Activated CD4-positive, alpha-beta T cell treated with anti-CD3 and anti-CD28 coated beads, Interleukin-2, amount 10 ng/mL, durations not matched to agents 24 days and 14 days (primary cell): ENCODE measurements around the gene ABCF1. TPM values are rescaled to one million over a fixed set of nuclear protein-coding genes. Genes with fewer than 3 reads are reported as not detected.
A peak's percentile ranks its signal among the peaks of the same experiment; 100 is the strongest.

Source experiments
- DNase-seq: peaks from one replicate; pipeline ENCODE4 v3.0.0; 2022
- H3K27ac Mint-ChIP-seq: one replicate; pipeline ENCODE4 v1.8.0; 2022; ENCODE audit warnings: mild to moderate bottlenecking, mixed read lengths
- H3K27me3 Mint-ChIP-seq: one replicate; pipeline ENCODE4 v1.8.0; 2022; ENCODE audit warnings: mixed read lengths
- H3K36me3 Mint-ChIP-seq: one replicate; pipeline ENCODE4 v1.8.0; 2022; ENCODE audit warnings: low read depth, mild to moderate bottlenecking, mixed read lengths
- H3K4me1 Mint-ChIP-seq: one replicate; pipeline ENCODE4 v1.8.0; 2021; ENCODE audit warnings: mixed read lengths
- H3K4me3 Mint-ChIP-seq: one replicate; pipeline ENCODE4 v1.8.0; 2022; ENCODE audit warnings: mild to moderate bottlenecking, moderate library complexity, mixed read lengths
- H3K9me3 Mint-ChIP-seq: one replicate; pipeline ENCODE4 v1.8.0; 2021; ENCODE audit warnings: mixed read lengths
- intact Hi-C: fragments of 100-400 bp; cut with micrococcal nuclease; formaldehyde crosslinking; loops from one replicate; pipeline ENCODE4 v1.15.1; 2023
- total RNA-seq: library from RNA; stranded (reverse); gene quantifications from 2 replicates; pipeline ENCODE4 v1.2.3, GENCODE V29; 2022

The ABCF1 gene
- total RNA-seq, 1 donor from 2014 or later = 125 TPM

DNA sequence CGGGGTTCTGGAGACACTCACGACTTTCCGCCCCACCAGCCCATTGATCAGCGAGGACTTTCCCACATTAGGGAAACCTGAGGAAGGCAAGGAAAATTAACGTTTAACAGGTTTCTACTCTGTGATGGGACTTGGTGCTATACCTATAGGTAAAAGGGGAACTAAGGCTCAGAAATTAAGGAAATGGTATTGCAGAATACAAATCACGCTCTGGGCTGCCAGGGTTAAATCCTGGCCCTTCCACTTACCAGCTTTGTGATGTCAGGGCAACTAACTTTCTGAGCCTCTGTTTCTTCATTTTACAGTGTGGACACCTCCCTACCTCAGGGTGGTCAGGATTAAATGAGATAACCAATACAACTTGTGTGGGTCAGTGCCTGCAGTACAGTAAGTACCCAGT, 23.8 kb upstream of the ABCF1 start:
- Mint-ChIP-seq H3K4me1 (peaks cover 27% of the 10 kb centered on the region), H3K27me3 (no peaks in the 10 kb centered on the region), H3K36me3 (peaks cover 54% of the 10 kb centered on the region), H3K9me3 (no peaks in the 10 kb centered on the region), H3K4me3 (no peak overlapping the region), H3K27ac (no peak overlapping the region)
- DNase-seq = no peak
- intact Hi-C loops = no loop called here

- Mint-ChIP-seq H3K36me3 (peaks cover 62% of the 10 kb centered on the region), H3K4me3 (no peak overlapping the region), H3K4me1 (peaks cover 19% of the 10 kb centered on the region), H3K27me3 (no peaks in the 10 kb centered on the region), H3K27ac (peak overlapping the region; percentile 3), H3K9me3 (no peaks in the 10 kb centered on the region)
- intact Hi-C loops = no loop called here
- no peak for DNase-seq
Measured at GRCh38 chr6:30548375-30548774, 22.9 kb upstream of the ABCF1 start.

DNA sequence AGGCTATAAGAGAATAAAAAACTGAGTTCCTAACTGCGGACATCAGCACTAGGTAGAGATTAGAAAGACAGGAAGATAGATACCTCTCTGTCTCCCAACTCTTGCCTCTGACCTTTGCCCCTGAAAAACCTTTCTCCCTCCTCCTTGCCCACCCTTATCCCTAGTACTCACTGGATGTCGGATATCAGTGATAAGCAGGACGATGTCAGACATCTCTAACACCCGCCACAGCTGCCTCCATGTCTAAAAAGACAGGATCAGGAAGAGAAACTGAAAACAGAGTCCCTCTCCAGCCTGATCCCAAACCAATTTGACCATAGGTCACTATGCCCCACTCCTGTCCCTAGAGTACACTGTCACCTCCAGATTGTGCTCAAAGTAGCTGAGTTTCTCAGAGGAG, 16.8 kb upstream of the ABCF1 start:
- H3K4me1 Mint-ChIP-seq = peaks cover 32% of the 10 kb centered on the region
- no peaks in the 10 kb centered on the region for H3K27me3 Mint-ChIP-seq
- H3K4me3 Mint-ChIP-seq = peak overlapping the region; percentile 50
- H3K9me3 Mint-ChIP-seq = no peaks in the 10 kb centered on the region
- H3K36me3 Mint-ChIP-seq = peaks cover 57% of the 10 kb centered on the region
- no peak overlapping the region for H3K27ac Mint-ChIP-seq
- DNase-seq = no peak
- intact Hi-C loops = loop anchor here (10.0 kb wide), 3 partner anchors 340 to 1420 kb away; partner anchors contain the start of genes DXO, POLR1H, PPP1R11 and TRIM26

GRCh38 chr6:30554962-30555815, 16.1 kb upstream of the ABCF1 start:
- no peaks in the 10 kb centered on the region for H3K9me3 Mint-ChIP-seq
- H3K4me1 Mint-ChIP-seq = peaks cover 32% of the 10 kb centered on the region
- H3K36me3 Mint-ChIP-seq = peaks cover 58% of the 10 kb centered on the region
- H3K4me3 Mint-ChIP-seq = peak overlapping the region; percentile 89
- intact Hi-C loops = loop anchor here (10.0 kb wide), 3 partner anchors 340 to 1420 kb away; partner anchors contain the start of genes DXO, POLR1H, PPP1R11 and TRIM26
- H3K27ac Mint-ChIP-seq = peak overlapping the region; percentile 97
- DNase-seq = no peak
- no peaks in the 10 kb centered on the region for H3K27me3 Mint-ChIP-seq

- peaks cover 31% of the 10 kb centered on the region for H3K4me1 Mint-ChIP-seq
- intact Hi-C loops = loop anchor here (1.0 to 10.0 kb wide), 7 partner anchors 62 to 1419 kb away; partner anchors contain the start of genes DXO, HLA-E, MRPS18B and POLR1H
- no peak for DNase-seq
- H3K36me3 Mint-ChIP-seq = peaks cover 57% of the 10 kb centered on the region
- no peaks in the 10 kb centered on the region for H3K27me3 Mint-ChIP-seq
- H3K9me3 Mint-ChIP-seq = no peaks in the 10 kb centered on the region
- H3K4me3 Mint-ChIP-seq = peak overlapping the region; percentile 89
- peak overlapping the region; percentile 97 for H3K27ac Mint-ChIP-seq
Measured at GRCh38 chr6:30555816-30556065, 15.5 kb upstream of the ABCF1 start.

DNA sequence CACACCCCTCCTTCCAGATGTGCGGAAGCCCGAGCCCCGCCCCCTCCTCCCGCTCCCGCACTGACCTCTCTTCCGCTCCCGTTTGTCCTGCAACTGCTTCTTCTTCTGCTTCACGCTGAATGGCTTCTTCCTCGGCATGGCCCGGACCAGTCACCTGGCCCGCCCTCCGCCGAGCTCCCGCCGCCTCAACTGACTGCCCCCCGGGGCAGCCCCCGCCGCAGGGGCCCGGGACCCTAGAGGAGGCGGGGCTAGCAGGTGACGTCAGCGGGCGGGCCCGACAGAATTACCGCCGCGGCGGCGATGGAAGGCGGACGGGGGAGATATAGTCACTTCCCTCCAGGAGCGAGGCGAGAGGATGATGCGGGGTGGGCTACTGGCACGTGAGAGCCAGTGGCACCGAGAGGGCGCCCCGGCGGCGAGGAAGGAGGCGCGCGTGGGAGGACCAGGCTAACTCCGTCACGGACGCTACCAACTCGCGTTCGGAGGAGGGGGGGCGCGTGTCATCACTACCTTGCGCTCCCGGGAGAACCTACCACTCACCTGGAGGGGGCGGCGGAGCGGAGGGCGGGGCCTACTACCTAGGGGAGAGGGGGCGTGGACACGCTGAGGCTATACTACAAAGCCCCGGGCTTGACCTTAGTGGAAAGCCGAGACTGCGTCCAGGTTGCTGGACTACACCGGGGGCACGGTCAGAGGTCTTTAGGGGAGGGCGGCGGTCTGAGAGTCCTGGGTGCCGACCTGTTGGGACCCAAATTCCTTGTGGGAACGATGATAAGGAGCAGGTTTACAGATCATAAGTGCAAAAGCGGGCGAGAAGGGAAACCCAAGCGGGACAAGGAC, 15.0 kb upstream of the ABCF1 start, which contains the start of gene GNL1:
GNL1 (minus strand) TSS at position 424 of the 840 bp plus-strand sequence; CDS start at position 138, 286 bp downstream.
- H3K9me3 Mint-ChIP-seq = no peaks in the 10 kb centered on the region
- peak within 1 kb of the TSS; percentile 97 for H3K27ac Mint-ChIP-seq
- no peaks in the 10 kb centered on the region for H3K27me3 Mint-ChIP-seq
- peaks cover 29% of the 10 kb centered on the region for H3K4me1 Mint-ChIP-seq
- peak within 1 kb of the TSS; percentile 89 for H3K4me3 Mint-ChIP-seq
- H3K36me3 Mint-ChIP-seq = peaks cover 53% of the 10 kb centered on the region
- intact Hi-C loops = loop anchor here (1.0 to 10.0 kb wide), 7 partner anchors 61 to 1419 kb away; partner anchors contain the start of genes DXO, HLA-E, MRPS18B and POLR1H
- DNase-seq = peak; percentile 99

DNA sequence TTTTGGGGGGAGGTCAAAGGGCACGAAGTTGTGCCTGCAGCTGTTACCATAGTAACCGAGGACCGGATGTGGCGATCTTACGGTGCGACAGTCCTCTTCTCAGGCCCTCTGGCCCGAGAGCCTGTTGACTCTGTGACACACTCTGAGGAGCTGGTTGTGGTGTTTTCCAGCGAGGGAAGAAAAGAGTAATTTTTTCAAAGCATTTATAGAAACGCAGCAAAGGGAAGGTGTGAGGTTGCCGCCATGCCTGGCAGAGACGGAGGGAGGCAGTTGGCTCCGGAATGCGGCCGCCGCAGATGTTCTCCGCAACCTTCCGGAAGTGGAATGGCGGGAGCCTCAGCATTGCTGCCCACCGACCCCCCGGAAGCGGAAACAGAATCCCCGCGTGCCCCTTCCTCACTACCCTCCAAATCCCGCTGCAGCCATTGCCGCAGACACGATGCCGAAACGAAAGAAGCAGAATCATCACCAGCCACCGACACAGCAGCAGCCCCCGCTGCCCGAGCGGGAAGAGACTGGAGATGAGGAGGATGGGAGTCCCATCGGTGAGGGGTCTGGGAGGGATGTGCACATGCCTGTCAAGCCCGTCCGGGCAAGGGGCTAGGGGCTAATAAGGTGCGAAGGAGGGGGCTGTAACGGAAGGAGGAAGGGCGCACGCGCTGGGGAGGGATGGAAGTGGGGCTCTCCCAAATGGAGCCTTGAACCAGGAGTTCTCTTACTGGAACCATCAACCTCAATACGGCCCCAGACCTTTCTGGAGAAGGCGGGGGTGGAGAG, 14.1 kb upstream of the ABCF1 start, which contains the start of gene PRR3:
PRR3 (plus strand) TSS at position 390 of the 777 bp plus-strand sequence; CDS start at position 440, 50 bp downstream.
- Mint-ChIP-seq H3K27ac (peak within 1 kb of the TSS; percentile 97), H3K27me3 (no peaks in the 10 kb centered on the region), H3K36me3 (peaks cover 52% of the 10 kb centered on the region), H3K4me3 (peak within 1 kb of the TSS; percentile 89), H3K9me3 (no peaks in the 10 kb centered on the region), H3K4me1 (peaks cover 26% of the 10 kb centered on the region)
- intact Hi-C loops = loop anchor here (1.0 to 10.0 kb wide), 9 partner anchors 14 to 1418 kb away; partner anchors contain the start of genes ABCF1, DXO, HLA-E and MDC1
- peak; percentile 97 for DNase-seq

- DNase-seq = no peak
- no peaks in the 10 kb centered on the region for H3K27me3 Mint-ChIP-seq
- H3K36me3 Mint-ChIP-seq = peaks cover 52% of the 10 kb centered on the region
- no peaks in the 10 kb centered on the region for H3K9me3 Mint-ChIP-seq
- intact Hi-C loops = loop anchor here (1.0 to 10.0 kb wide), 6 partner anchors 14 to 1417 kb away; partner anchors contain the start of genes ABCF1, DXO, MDC1 and POLR1H
- peaks cover 26% of the 10 kb centered on the region for H3K4me1 Mint-ChIP-seq
- H3K27ac Mint-ChIP-seq = peak overlapping the region; percentile 97
- peak overlapping the region; percentile 89 for H3K4me3 Mint-ChIP-seq
Measured at GRCh38 chr6:30557683-30557981, 13.6 kb upstream of the ABCF1 start.

DNA sequence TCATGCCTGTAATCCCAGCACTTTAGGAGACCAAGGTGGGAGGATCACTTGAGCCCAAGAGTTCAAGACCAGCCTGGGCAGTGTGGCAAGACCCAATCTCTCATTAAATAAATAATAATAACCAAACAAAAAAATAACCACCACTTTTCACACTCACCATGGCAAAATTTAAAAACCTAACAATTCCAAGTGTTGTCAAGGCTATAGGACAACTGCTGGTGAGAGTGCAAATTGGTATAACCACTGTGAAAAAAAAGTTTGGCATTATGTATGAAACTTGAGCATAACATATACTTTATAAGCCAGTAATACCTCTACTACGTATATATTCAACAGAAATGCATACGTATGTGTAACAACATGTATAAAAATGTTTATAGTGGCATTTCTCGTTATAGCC, 10.3 kb upstream of the ABCF1 start:
- no peak for DNase-seq
- H3K27me3 Mint-ChIP-seq = no peaks in the 10 kb centered on the region
- no peak overlapping the region for H3K4me3 Mint-ChIP-seq
- no peaks in the 10 kb centered on the region for H3K9me3 Mint-ChIP-seq
- no peak overlapping the region for H3K27ac Mint-ChIP-seq
- H3K36me3 Mint-ChIP-seq = peaks cover 57% of the 10 kb centered on the region
- intact Hi-C loops = no loop called here
- H3K4me1 Mint-ChIP-seq = peaks cover 18% of the 10 kb centered on the region

GRCh38 chr6:30562470-30563425, 8.5 kb upstream of the ABCF1 start:
- Mint-ChIP-seq H3K4me1 (peaks cover 16% of the 10 kb centered on the region), H3K4me3 (no peak overlapping the region), H3K27ac (no peak overlapping the region), H3K9me3 (no peaks in the 10 kb centered on the region), H3K27me3 (no peaks in the 10 kb centered on the region), H3K36me3 (peaks cover 50% of the 10 kb centered on the region)
- DNase-seq = no peak
- intact Hi-C loops = no loop called here

- no peak overlapping the region for H3K4me3 Mint-ChIP-seq
- H3K9me3 Mint-ChIP-seq = no peaks in the 10 kb centered on the region
- peak overlapping the region; percentile 36 for H3K27ac Mint-ChIP-seq
- H3K4me1 Mint-ChIP-seq = peaks cover 11% of the 10 kb centered on the region
- H3K36me3 Mint-ChIP-seq = peaks cover 43% of the 10 kb centered on the region
- intact Hi-C loops = no loop called here
- no peak for DNase-seq
- no peaks in the 10 kb centered on the region for H3K27me3 Mint-ChIP-seq
Measured at GRCh38 chr6:30564114-30564513, 7.1 kb upstream of the ABCF1 start.

DNA sequence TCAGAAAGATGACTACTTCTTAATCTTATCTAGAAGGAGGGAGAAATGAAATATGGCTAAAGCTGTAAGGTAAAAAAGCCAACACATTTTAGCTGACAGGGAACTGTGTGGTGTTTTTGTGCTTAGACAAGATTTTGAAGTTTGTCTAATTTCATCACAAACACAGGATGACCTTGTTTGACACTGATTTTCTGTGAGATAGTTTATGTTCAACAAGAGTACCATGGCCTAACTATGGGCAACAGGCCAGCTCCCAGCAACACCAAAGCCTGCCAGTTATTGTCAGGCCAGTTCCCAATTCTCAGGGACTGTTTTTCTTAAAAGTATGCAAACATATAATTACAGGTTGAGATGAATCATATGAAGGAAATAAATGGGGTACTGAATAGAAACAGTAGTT, 5.5 kb upstream of the ABCF1 start:
- Mint-ChIP-seq H3K36me3 (peaks cover 32% of the 10 kb centered on the region), H3K27ac (no peak overlapping the region), H3K4me1 (peaks cover 25% of the 10 kb centered on the region), H3K4me3 (no peak overlapping the region), H3K27me3 (no peaks in the 10 kb centered on the region), H3K9me3 (no peaks in the 10 kb centered on the region)
- intact Hi-C loops = no loop called here
- DNase-seq = no peak
